ENCODE data around the gene ABCG1. TPM values are rescaled to one million over a fixed set of nuclear protein-coding genes. Genes with fewer than 3 reads are reported as not detected.

Gene ABCG1
- polyA plus RNA-seq, 2 of the 4 experiments (the other 2 are of a cell fraction): 2.3 to 5.1 TPM

- Histone ChIP-seq H3K4me3 (no peak overlapping the region), H3K27ac (no peak overlapping the region), H3K4me1 (no peaks in the 10 kb centered on the region), H3K4me2 (no peak overlapping the region), H3K9me3 (no peaks in the 10 kb centered on the region)
- DNase-seq (ENCODE audit: low read depth in 1 of 2, low spot score in 1 of 2): no peak
- POLR2A ChIA-PET: no interaction called here
- CTCF ChIA-PET: interaction anchor here (0.6 to 3.0 kb wide), 13 partner anchors 11 to 1076 kb away, joined by 3 to 11 read pairs (median 4); partner anchors contain the start of gene UBASH3A
- ATAC-seq: no peak
- TF ChIP-seq ESRRA (IDR thresholded peaks at IDR 0.05; ENCODE audit: borderline replicate concordance, low read length) (no peak), KDM1A (IDR thresholded peaks at IDR 0.05; ENCODE audit: low read depth) (no peak), EP300 (IDR thresholded peaks at IDR 0.05) (no peak), MAFK (IDR thresholded peaks at IDR 0.05; ENCODE audit: partially characterized antibody) (no peak), FOSL2 (IDR thresholded peaks at IDR 0.05) (no peak), FOSL2 (CRISPR knock-in tag; IDR thresholded peaks at IDR 0.05) (no peak), JUN (IDR thresholded peaks at IDR 0.05) (no peak), ZFP36 (IDR thresholded peaks at IDR 0.05; ENCODE audit: borderline replicate concordance, partially characterized antibody) (no peak), RCOR1 (IDR thresholded peaks at IDR 0.05; ENCODE audit: low read depth, low read length) (no peak), EHMT2 (IDR thresholded peaks at IDR 0.05; ENCODE audit: low read depth) (no peak), NFE2L2 (conservative IDR thresholded peaks at IDR 0.05; ENCODE audit: low read length) (no peak), KDM5A (IDR thresholded peaks at IDR 0.05) (no peak), JUNB (IDR thresholded peaks at IDR 0.05) (no peak), USF2 (IDR thresholded peaks at IDR 0.05) (no peak), SREBF2 (IDR thresholded peaks at IDR 0.05) (no peak), HOXB5 (CRISPR knock-in tag; IDR thresholded peaks at IDR 0.05) (no peak), TP53 (CRISPR knock-in tag; IDR thresholded peaks at IDR 0.05) (no peak), FOSB (CRISPR knock-in tag; IDR thresholded peaks at IDR 0.05) (no peak), ELK1 (IDR thresholded peaks at IDR 0.05; ENCODE audit: low read depth, low read length) (no peak), MAZ (IDR thresholded peaks at IDR 0.05; ENCODE audit: borderline replicate concordance, low read depth, low read length) (no peak)
- WGBS (ENCODE audit: missing lambda C conversion rate): 58% methylated on average over 13 of the region's 17 CpGs
- FAIRE-seq: no peak
Observed at GRCh38 chr21:42308161-42308913, 89.4 kb downstream of the ABCG1 start.

GRCh38 chr21:42308914-42309752, 90.2 kb downstream of the ABCG1 start:
- H3K27ac ChIP-seq: no peak overlapping the region
- no peaks in the 10 kb centered on the region for H3K9me3 ChIP-seq
- no peaks in the 10 kb centered on the region for H3K4me1 ChIP-seq
- TF ChIP-seq SREBF2 (IDR thresholded peaks at IDR 0.05): no peak
- no peak for TF ChIP-seq CTCF (IDR thresholded peaks at IDR 0.05)
- no peak for TF ChIP-seq POLR2AphosphoS2 (conservative IDR thresholded peaks at IDR 0.05; ENCODE audit: low read length)
- TF ChIP-seq JUN (IDR thresholded peaks at IDR 0.05): no peak
- no peak for TF ChIP-seq CHD2 (IDR thresholded peaks at IDR 0.05; ENCODE audit: low read length, partially characterized antibody)
- no peak for TF ChIP-seq EP300 (IDR thresholded peaks at IDR 0.05)
- TF ChIP-seq POLR2A (IDR thresholded peaks at IDR 0.05; ENCODE audit: low read length): no peak
- no peak for TF ChIP-seq FOSB (CRISPR knock-in tag; IDR thresholded peaks at IDR 0.05)
- no peak for TF ChIP-seq MYC (IDR thresholded peaks at IDR 0.05; ENCODE audit: borderline replicate concordance, low read length)
- no peak for TF ChIP-seq CBX8 (IDR thresholded peaks at IDR 0.05)
- no peak for TF ChIP-seq KDM5A (IDR thresholded peaks at IDR 0.05)
- TF ChIP-seq EHMT2 (IDR thresholded peaks at IDR 0.05; ENCODE audit: low read depth): no peak
- no peak for TF ChIP-seq RFX5 (IDR thresholded peaks at IDR 0.05)
- no peak for TF ChIP-seq NR3C1 (IDR thresholded peaks at IDR 0.05)
- no peak for TF ChIP-seq TFCP2L1 (CRISPR knock-in tag; IDR thresholded peaks at IDR 0.05)
- no peak for TF ChIP-seq GATA3 (IDR thresholded peaks at IDR 0.05; ENCODE audit: borderline replicate concordance)
- FAIRE-seq: no peak
- DNase-seq (ENCODE audit: low read depth in 1 of 2, low spot score in 1 of 2): no peak
- 30% methylated on average over 19 of the region's 23 CpGs for WGBS (ENCODE audit: missing lambda C conversion rate)
- peak overlapping the region; percentile 33; the same call in 1 of the 3 replicates for H3K4me2 ChIP-seq
- no peak overlapping the region for H3K4me3 ChIP-seq
- ChIA-PET CTCF (interaction anchor here (0.6 to 3.0 kb wide), 25 partner anchors 9 to 1077 kb away, joined by 3 to 15 read pairs (median 4); partner anchors contain the start of gene UBASH3A), POLR2A (no interaction called here)
- ATAC-seq: peak in 1 of 2 experiments; percentile 50; a peak in 3 of 6 replicates
